Measurements from ENCODE around the gene PATE3.

The PATE3 gene

GRCh38 chr11:125770583-125770982 is 17.3 kb upstream of the PATE3 start:
- H3K27ac ChIP-seq (ENCODE audit: low read depth in 2 of 2, low read length in 2 of 2): no peak overlapping the region
- H3K36me3 ChIP-seq (ENCODE audit: control insufficient read depth in 2 of 2, insufficient read depth in 2 of 2, low read length in 2 of 2): no peaks in the 10 kb centered on the region
- no peaks in the 10 kb centered on the region for H3K9me3 ChIP-seq (ENCODE audit: control insufficient read depth in 2 of 2, low read length in 2 of 2)
- H3K4me3 ChIP-seq (ENCODE audit: low read length in 2 of 2): no peak overlapping the region
- H3K27me3 ChIP-seq (ENCODE audit: control insufficient read depth in 2 of 2, insufficient read depth in 2 of 2, low read length in 2 of 2): no peaks in the 10 kb centered on the region
- H3K4me1 ChIP-seq (ENCODE audit: control insufficient read depth in 2 of 2, insufficient read depth in 2 of 2, low read length in 2 of 2): no peaks in the 10 kb centered on the region
- H3K9ac ChIP-seq (ENCODE audit: low read depth in 1 of 2, low read length in 2 of 2): no peak overlapping the region

- Histone ChIP-seq H3K27me3 (ENCODE audit: control insufficient read depth in 2 of 2, insufficient read depth in 2 of 2, low read length in 2 of 2) (no peaks in the 10 kb centered on the region), H3K9ac (ENCODE audit: low read depth in 1 of 2, low read length in 2 of 2) (no peak overlapping the region), H3K36me3 (ENCODE audit: control insufficient read depth in 2 of 2, insufficient read depth in 2 of 2, low read length in 2 of 2) (no peaks in the 10 kb centered on the region), H3K27ac (ENCODE audit: low read depth in 2 of 2, low read length in 2 of 2) (no peak overlapping the region), H3K4me3 (ENCODE audit: low read length in 2 of 2) (no peak overlapping the region), H3K9me3 (ENCODE audit: control insufficient read depth in 2 of 2, low read length in 2 of 2) (no peaks in the 10 kb centered on the region), H3K4me1 (ENCODE audit: control insufficient read depth in 2 of 2, insufficient read depth in 2 of 2, low read length in 2 of 2) (no peaks in the 10 kb centered on the region)
Measured at GRCh38 chr11:125772834-125773505, 15.0 kb upstream of the PATE3 start.

GRCh38 chr11:125773516-125773915 is 14.4 kb upstream of the PATE3 start:
- Histone ChIP-seq H3K4me3 (ENCODE audit: low read length in 2 of 2) (no peak overlapping the region), H3K4me1 (ENCODE audit: control insufficient read depth in 2 of 2, insufficient read depth in 2 of 2, low read length in 2 of 2) (no peaks in the 10 kb centered on the region), H3K9me3 (ENCODE audit: control insufficient read depth in 2 of 2, low read length in 2 of 2) (no peaks in the 10 kb centered on the region), H3K9ac (ENCODE audit: low read depth in 1 of 2, low read length in 2 of 2) (no peak overlapping the region), H3K27me3 (ENCODE audit: control insufficient read depth in 2 of 2, insufficient read depth in 2 of 2, low read length in 2 of 2) (no peaks in the 10 kb centered on the region), H3K36me3 (ENCODE audit: control insufficient read depth in 2 of 2, insufficient read depth in 2 of 2, low read length in 2 of 2) (no peaks in the 10 kb centered on the region), H3K27ac (ENCODE audit: low read depth in 2 of 2, low read length in 2 of 2) (no peak overlapping the region)

- Histone ChIP-seq H3K36me3 (ENCODE audit: control insufficient read depth in 2 of 2, insufficient read depth in 2 of 2, low read length in 2 of 2) (no peaks in the 10 kb centered on the region), H3K27ac (ENCODE audit: low read depth in 2 of 2, low read length in 2 of 2) (no peak overlapping the region), H3K4me3 (ENCODE audit: low read length in 2 of 2) (no peak overlapping the region), H3K27me3 (ENCODE audit: control insufficient read depth in 2 of 2, insufficient read depth in 2 of 2, low read length in 2 of 2) (no peaks in the 10 kb centered on the region), H3K9me3 (ENCODE audit: control insufficient read depth in 2 of 2, low read length in 2 of 2) (no peaks in the 10 kb centered on the region), H3K4me1 (ENCODE audit: control insufficient read depth in 2 of 2, insufficient read depth in 2 of 2, low read length in 2 of 2) (no peaks in the 10 kb centered on the region), H3K9ac (ENCODE audit: low read depth in 1 of 2, low read length in 2 of 2) (no peak overlapping the region)
Measured at GRCh38 chr11:125777309-125777708, 10.6 kb upstream of the PATE3 start.

GRCh38 chr11:125778728-125779127 is 9.2 kb upstream of the PATE3 start, which contains the start of gene PATE2:
PATE2 (minus strand) TSS chr11:125778828; CDS start chr11:125778773, 55 bp downstream.
- H3K4me3 ChIP-seq (ENCODE audit: low read length in 2 of 2): no peak within 1 kb of the TSS
- H3K4me1 ChIP-seq (ENCODE audit: control insufficient read depth in 2 of 2, insufficient read depth in 2 of 2, low read length in 2 of 2): no peaks in the 10 kb centered on the region
- no peaks in the 10 kb centered on the region for H3K27me3 ChIP-seq (ENCODE audit: control insufficient read depth in 2 of 2, insufficient read depth in 2 of 2, low read length in 2 of 2)
- H3K9me3 ChIP-seq (ENCODE audit: control insufficient read depth in 2 of 2, low read length in 2 of 2): no peaks in the 10 kb centered on the region
- no peak within 1 kb of the TSS for H3K27ac ChIP-seq (ENCODE audit: low read depth in 2 of 2, low read length in 2 of 2)
- no peaks in the 10 kb centered on the region for H3K36me3 ChIP-seq (ENCODE audit: control insufficient read depth in 2 of 2, insufficient read depth in 2 of 2, low read length in 2 of 2)
- H3K9ac ChIP-seq (ENCODE audit: low read depth in 1 of 2, low read length in 2 of 2): no peak within 1 kb of the TSS

- Histone ChIP-seq H3K27me3 (ENCODE audit: control insufficient read depth in 2 of 2, insufficient read depth in 2 of 2, low read length in 2 of 2) (no peaks in the 10 kb centered on the region), H3K9me3 (ENCODE audit: control insufficient read depth in 2 of 2, low read length in 2 of 2) (no peaks in the 10 kb centered on the region), H3K4me1 (ENCODE audit: control insufficient read depth in 2 of 2, insufficient read depth in 2 of 2, low read length in 2 of 2) (no peaks in the 10 kb centered on the region), H3K9ac (ENCODE audit: low read depth in 1 of 2, low read length in 2 of 2) (no peak overlapping the region), H3K27ac (ENCODE audit: low read depth in 2 of 2, low read length in 2 of 2) (no peak overlapping the region), H3K36me3 (ENCODE audit: control insufficient read depth in 2 of 2, insufficient read depth in 2 of 2, low read length in 2 of 2) (no peaks in the 10 kb centered on the region), H3K4me3 (ENCODE audit: low read length in 2 of 2) (no peak overlapping the region)
Measured at GRCh38 chr11:125784678-125785077, 3.2 kb upstream of the PATE3 start.

- no peak overlapping the region for H3K27ac ChIP-seq (ENCODE audit: low read depth in 2 of 2, low read length in 2 of 2)
- no peaks in the 10 kb centered on the region for H3K36me3 ChIP-seq (ENCODE audit: control insufficient read depth in 2 of 2, insufficient read depth in 2 of 2, low read length in 2 of 2)
- no peak overlapping the region for H3K9ac ChIP-seq (ENCODE audit: low read depth in 1 of 2, low read length in 2 of 2)
- no peaks in the 10 kb centered on the region for H3K27me3 ChIP-seq (ENCODE audit: control insufficient read depth in 2 of 2, insufficient read depth in 2 of 2, low read length in 2 of 2)
- no peaks in the 10 kb centered on the region for H3K9me3 ChIP-seq (ENCODE audit: control insufficient read depth in 2 of 2, low read length in 2 of 2)
- H3K4me3 ChIP-seq (ENCODE audit: low read length in 2 of 2): no peak overlapping the region
- H3K4me1 ChIP-seq (ENCODE audit: control insufficient read depth in 2 of 2, insufficient read depth in 2 of 2, low read length in 2 of 2): no peaks in the 10 kb centered on the region
Measured at GRCh38 chr11:125790825-125791224, 2.9 kb downstream of the PATE3 start.

- H3K4me1 ChIP-seq (ENCODE audit: control insufficient read depth in 2 of 2, insufficient read depth in 2 of 2, low read length in 2 of 2): no peaks in the 10 kb centered on the region
- no peaks in the 10 kb centered on the region for H3K9me3 ChIP-seq (ENCODE audit: control insufficient read depth in 2 of 2, low read length in 2 of 2)
- H3K9ac ChIP-seq (ENCODE audit: low read depth in 1 of 2, low read length in 2 of 2): no peak overlapping the region
- no peaks in the 10 kb centered on the region for H3K27me3 ChIP-seq (ENCODE audit: control insufficient read depth in 2 of 2, insufficient read depth in 2 of 2, low read length in 2 of 2)
- H3K36me3 ChIP-seq (ENCODE audit: control insufficient read depth in 2 of 2, insufficient read depth in 2 of 2, low read length in 2 of 2): no peaks in the 10 kb centered on the region
- H3K27ac ChIP-seq (ENCODE audit: low read depth in 2 of 2, low read length in 2 of 2): no peak overlapping the region
- no peak overlapping the region for H3K4me3 ChIP-seq (ENCODE audit: low read length in 2 of 2)
Measured at GRCh38 chr11:125797641-125798040, 9.7 kb downstream of the PATE3 start.

- no peaks in the 10 kb centered on the region for H3K4me1 ChIP-seq (ENCODE audit: control insufficient read depth in 2 of 2, insufficient read depth in 2 of 2, low read length in 2 of 2)
- H3K9me3 ChIP-seq (ENCODE audit: control insufficient read depth in 2 of 2, low read length in 2 of 2): no peaks in the 10 kb centered on the region
- H3K36me3 ChIP-seq (ENCODE audit: control insufficient read depth in 2 of 2, insufficient read depth in 2 of 2, low read length in 2 of 2): no peaks in the 10 kb centered on the region
- no peak overlapping the region for H3K9ac ChIP-seq (ENCODE audit: low read depth in 1 of 2, low read length in 2 of 2)
- no peak overlapping the region for H3K27ac ChIP-seq (ENCODE audit: low read depth in 2 of 2, low read length in 2 of 2)
- H3K27me3 ChIP-seq (ENCODE audit: control insufficient read depth in 2 of 2, insufficient read depth in 2 of 2, low read length in 2 of 2): no peaks in the 10 kb centered on the region
- no peak overlapping the region for H3K4me3 ChIP-seq (ENCODE audit: low read length in 2 of 2)
Measured at GRCh38 chr11:125799808-125800207, 11.9 kb downstream of the PATE3 start.

- no peak overlapping the region for H3K4me3 ChIP-seq (ENCODE audit: low read length in 2 of 2)
- H3K9me3 ChIP-seq (ENCODE audit: control insufficient read depth in 2 of 2, low read length in 2 of 2): no peaks in the 10 kb centered on the region
- H3K27me3 ChIP-seq (ENCODE audit: control insufficient read depth in 2 of 2, insufficient read depth in 2 of 2, low read length in 2 of 2): no peaks in the 10 kb centered on the region
Measured at GRCh38 chr11:125802387-125802786, 14.5 kb downstream of the PATE3 start.

More at GRCh38 chr11:125802387-125802786, 14.5 kb downstream of the PATE3 start:
- Histone ChIP-seq H3K9ac (ENCODE audit: low read depth in 1 of 2, low read length in 2 of 2) (no peak overlapping the region), H3K36me3 (ENCODE audit: control insufficient read depth in 2 of 2, insufficient read depth in 2 of 2, low read length in 2 of 2) (no peaks in the 10 kb centered on the region), H3K4me1 (ENCODE audit: control insufficient read depth in 2 of 2, insufficient read depth in 2 of 2, low read length in 2 of 2) (no peaks in the 10 kb centered on the region), H3K27ac (ENCODE audit: low read depth in 2 of 2, low read length in 2 of 2) (no peak overlapping the region)

Data from mucosa of rectum (tissue), 2 donors.